Liver (tissue), 9 donors: Measurements from ENCODE around the gene ARHGEF3. TPM values are rescaled to one million over a fixed set of nuclear protein-coding genes. Genes with fewer than 3 reads are reported as not detected.

ENCODE experiments used
- DNase-seq: peaks from one replicate; pipeline ENCODE4 v3.0.0-alpha.2; 2017; ENCODE audit warnings: low spot score
- H3K27ac ChIP-seq, 2 donors: one replicate each; pipeline ENCODE4 v1.7.0; 2013; ENCODE audit warnings: inconsistent platforms in 2 of 2, low read length in 2 of 2, control low read depth in 1 of 2, low read depth in 1 of 2, mild to moderate bottlenecking in 1 of 2
- H3K27me3 ChIP-seq, 4 donors: one replicate each; pipeline versions ENCODE4 v1.6.1 to v1.7.0; 2013; ENCODE audit warnings: low read length in 3 of 4, inconsistent platforms in 1 of 4, mild to moderate bottlenecking in 1 of 4, moderate library complexity in 1 of 4; ENCODE audit not compliant: control insufficient read depth in 4 of 4, insufficient read depth in 4 of 4
- H3K36me3 ChIP-seq, 4 donors: one replicate each; pipeline versions ENCODE4 v1.6.1 to v1.7.0; 2013; ENCODE audit warnings: low read length in 3 of 4, mild to moderate bottlenecking in 3 of 4, low read depth in 1 of 4, moderate library complexity in 1 of 4; ENCODE audit not compliant: control insufficient read depth in 4 of 4, insufficient read depth in 3 of 4
- H3K4me1 ChIP-seq, 4 donors: one replicate each; pipeline versions ENCODE4 v1.6.1 to v1.7.0; 2013; ENCODE audit warnings: low read length in 3 of 4, mild to moderate bottlenecking in 3 of 4, moderate library complexity in 1 of 4; ENCODE audit not compliant: control insufficient read depth in 4 of 4, insufficient read depth in 4 of 4
- H3K4me3 ChIP-seq, 3 donors: one replicate each; pipeline versions ENCODE4 v1.6.1 to v1.7.0; 2013; ENCODE audit warnings: low read length in 3 of 3, control low read depth in 1 of 3, low read depth in 1 of 3, mild to moderate bottlenecking in 1 of 3
- H3K9ac ChIP-seq, 2 donors: one replicate each; pipeline ENCODE4 v1.7.0; 2013; ENCODE audit warnings: low read length in 2 of 2, mild to moderate bottlenecking in 2 of 2, moderate library complexity in 2 of 2, control low read depth in 1 of 2, low read depth in 1 of 2
- H3K9me3 ChIP-seq, 4 donors: one replicate each; pipeline versions ENCODE4 v1.6.1 to v1.7.0; 2013; ENCODE audit warnings: low read length in 3 of 4; ENCODE audit not compliant: control insufficient read depth in 4 of 4
- ATF3 ChIP-seq: IDR thresholded peaks from 2 replicates; pipeline ENCODE4 v1.6.1; 2016; ENCODE audit warnings: antibody characterized with exemption
- CTCF ChIP-seq: fragments of 150-350 bp; IDR thresholded peaks from 2 replicates; pipeline ENCODE4 v1.5.1; 2017; ENCODE audit warnings: improper control_type of control experiment, low read depth, low read length; ENCODE audit not compliant: missing input control
- EGR1 ChIP-seq, 2 donors: IDR thresholded peaks; 2 replicates each; pipeline ENCODE4 v1.6.1; 2016 to 2018; ENCODE audit warnings: antibody characterized with exemption in 2 of 2, low read depth in 2 of 2
- FOXA1 ChIP-seq: IDR thresholded peaks from 2 replicates; pipeline ENCODE4 v1.6.1; 2016; ENCODE audit warnings: antibody characterized with exemption
- FOXA2 ChIP-seq: IDR thresholded peaks from 2 replicates; pipeline ENCODE4 v1.6.1; 2016; ENCODE audit warnings: antibody characterized with exemption
- GABPA ChIP-seq, 2 donors: IDR thresholded peaks in 1 of 2; conservative IDR thresholded peaks in 1 of 2; 2 replicates each; pipeline ENCODE4 v1.6.1; 2016; ENCODE audit warnings: antibody characterized with exemption in 2 of 2, mild to moderate bottlenecking in 1 of 2, moderate library complexity in 1 of 2
- HNF4A ChIP-seq, 2 donors: conservative IDR thresholded peaks; 2 replicates each; pipeline ENCODE4 v1.6.1; 2016; ENCODE audit warnings: antibody characterized with exemption in 2 of 2, mild to moderate bottlenecking in 2 of 2
- HNF4G ChIP-seq: IDR thresholded peaks from 2 replicates; pipeline ENCODE4 v1.6.1; 2016; ENCODE audit warnings: antibody characterized with exemption
- MAX ChIP-seq: IDR thresholded peaks from 2 replicates; pipeline ENCODE4 v1.6.1; 2016; ENCODE audit warnings: antibody characterized with exemption
- NR2F2 ChIP-seq: IDR thresholded peaks from 2 replicates; pipeline ENCODE4 v1.6.1; 2016; ENCODE audit warnings: antibody characterized with exemption
- RAD21 ChIP-seq, 2 donors: IDR thresholded peaks; 2 replicates each; pipeline ENCODE4 v1.6.1; 2016; ENCODE audit warnings: antibody characterized with exemption in 2 of 2, mild to moderate bottlenecking in 2 of 2
- RXRA ChIP-seq, 2 donors: IDR thresholded peaks; 2 replicates each; pipeline ENCODE4 v1.6.1; 2017 to 2018; ENCODE audit warnings: antibody characterized with exemption in 2 of 2, mild to moderate bottlenecking in 1 of 2
- SP1 ChIP-seq: IDR thresholded peaks from 2 replicates; pipeline ENCODE4 v1.6.1; 2018; ENCODE audit warnings: antibody characterized with exemption, mild to moderate bottlenecking
- TAF1 ChIP-seq: conservative IDR thresholded peaks from 2 replicates; pipeline ENCODE4 v1.6.1; 2016; ENCODE audit warnings: antibody characterized with exemption, mild to moderate bottlenecking
- YY1 ChIP-seq: IDR thresholded peaks from 2 replicates; pipeline ENCODE4 v1.6.1; 2016; ENCODE audit warnings: antibody characterized with exemption, mild to moderate bottlenecking
- ZBTB33 ChIP-seq: IDR thresholded peaks from 2 replicates; pipeline ENCODE4 v1.6.1; 2016; ENCODE audit warnings: antibody characterized with exemption
- WGBS: extraction: QIAGEN DNeasy Blood & Tissue Kit; methylation state at CpG from one replicate; pipeline ENCODE4 v1.1.7; 2013; 5-methylcytosine and 5-hydroxymethylcytosine counted together
- polyA plus RNA-seq, 2 donors: library from polyadenylated mRNA; stranded (reverse) in 1 of 2; unstranded in 1 of 2; fragments of 200-250 nt in 1 of 2; fragments of >200 nt in 1 of 2; fragmentation: Nextera tagmentation in 1 of 2; extraction: Ambion mirVana in 1 of 2; gene quantifications; one replicate each; pipeline versions ENCODE4 v1.2.1 to v1.2.3, GENCODE V29; 2013 to 2015
- total RNA-seq, 2 donors: library from RNA; depleted of rRNA; stranded (reverse); fragments of >200 nt; gene quantifications; one replicate each; pipeline ENCODE4 v1.2.3, GENCODE V29; 2014
- donor health status: healthy.
- donor health status: healthy.
- donor health status: healthy.
- donor health status: healthy.
- donor health status: healthy.

ARHGEF3 gene
- total and polyA plus RNA-seq, 4 donors, result 1.6 to 7.9 (median 2.0) TPM

- TF ChIP-seq CTCF (no peak), RAD21 (IDR thresholded peaks at IDR 0.05) (no peak)
Observed at GRCh38 chr3:56782215-56782614, 19.5 kb downstream of the ARHGEF3 start (continued).

GRCh38 chr3:56781762-56782161 lies 20.0 kb downstream of the ARHGEF3 start:
- 90% methylated on average over 2 of the region's 2 CpGs for WGBS
- Histone ChIP-seq H3K9me3 (no peaks in the 10 kb centered on the region), H3K27me3 (no peaks in the 10 kb centered on the region), H3K4me3 (no peak overlapping the region), H3K9ac (no peak overlapping the region), H3K27ac (no peak overlapping the region), H3K36me3 (no peaks in the 10 kb centered on the region), H3K4me1 (peaks cover 6 to 38% (median 36%) of the 10 kb centered on the region in 4 donors)
- DNase-seq, result no peak
- TF ChIP-seq RXRA (IDR thresholded peaks at IDR 0.05) (no peak), SP1 (no peak), GABPA (IDR thresholded peaks at IDR 0.05 in 1 of 2, conservative IDR thresholded peaks at IDR 0.05 in 1 of 2) (no peak), ZBTB33 (no peak), ATF3 (no peak), HNF4G (no peak), MAX (no peak), EGR1 (IDR thresholded peaks at IDR 0.05; ENCODE audit: low read depth in 2 of 2) (no peak), FOXA2 (no peak), YY1 (no peak), RAD21 (IDR thresholded peaks at IDR 0.05) (no peak)

GRCh38 chr3:56780936-56781335 lies 20.8 kb downstream of the ARHGEF3 start:
- Histone ChIP-seq H3K4me3 (no peak overlapping the region), H3K36me3 (no peaks in the 10 kb centered on the region), H3K9ac (no peak overlapping the region), H3K4me1 (peaks cover 6 to 38% (median 36%) of the 10 kb centered on the region in 4 donors), H3K9me3 (no peaks in the 10 kb centered on the region), H3K27me3 (no peaks in the 10 kb centered on the region), H3K27ac (no peak overlapping the region)
- TF ChIP-seq EGR1 (IDR thresholded peaks at IDR 0.05; ENCODE audit: low read depth in 2 of 2) (no peak), CTCF (no peak), ZBTB33 (no peak), FOXA2 (no peak), TAF1 (no peak), MAX (no peak), RAD21 (IDR thresholded peaks at IDR 0.05) (no peak), HNF4A (conservative IDR thresholded peaks at IDR 0.05) (no peak), GABPA (IDR thresholded peaks at IDR 0.05 in 1 of 2, conservative IDR thresholded peaks at IDR 0.05 in 1 of 2) (no peak), SP1 (no peak), ATF3 (no peak), HNF4G (no peak), NR2F2 (no peak), FOXA1 (no peak), YY1 (no peak), RXRA (IDR thresholded peaks at IDR 0.05) (no peak)
- no peak for DNase-seq
- 96% methylated on average over 2 of the region's 2 CpGs for WGBS
